SK-N-MC (cell line): Measurements from ENCODE around the gene NR3C1.

Experiments used
- FOXP2 ChIP-seq: optimal IDR thresholded peaks from 2 replicates; pipeline ENCODE3; 2011; ENCODE audit warnings: mild to moderate bottlenecking, moderate library complexity; ENCODE audit not compliant: insufficient read depth; ENCODE audit errors: extremely low read length, control extremely low read depth
- POLR2AphosphoS5 ChIP-seq: IDR thresholded peaks from 2 replicates; pipeline ENCODE4 v1.6.1; 2012; ENCODE audit warnings: mild to moderate bottlenecking, low read depth, low read length, borderline replicate concordance

- TF ChIP-seq POLR2AphosphoS5 = no peak
- no peak for TF ChIP-seq FOXP2
These were observed 144.3 kb downstream of the NR3C1 start for GRCh38 chr5:143259254-143259605.
